GM08714 (cell line): ENCODE measurements around the gene HELZ2.
A peak's percentile ranks its signal among the peaks of the same experiment; 100 is the strongest.
"Not testable (repeated sequence)": the region's sequence is repeated elsewhere in the genome, so short reads cannot be mapped to it uniquely, and the experiment has no call there.

ENCODE experiments used
- H3K4me3 ChIP-seq: fragments of 200-500 bp; sonication (Bioruptor generic); 2 replicates; pipeline ENCODE4 v1.5.1; 2014; ENCODE audit warnings: mild to moderate bottlenecking, low read length, inconsistent platforms
- ZNF274 ChIP-seq: IDR thresholded peaks from 2 replicates; pipeline ENCODE4 v1.6.1; 2012; ENCODE audit warnings: mild to moderate bottlenecking, low read depth, low read length

Gene HELZ2

DNA sequence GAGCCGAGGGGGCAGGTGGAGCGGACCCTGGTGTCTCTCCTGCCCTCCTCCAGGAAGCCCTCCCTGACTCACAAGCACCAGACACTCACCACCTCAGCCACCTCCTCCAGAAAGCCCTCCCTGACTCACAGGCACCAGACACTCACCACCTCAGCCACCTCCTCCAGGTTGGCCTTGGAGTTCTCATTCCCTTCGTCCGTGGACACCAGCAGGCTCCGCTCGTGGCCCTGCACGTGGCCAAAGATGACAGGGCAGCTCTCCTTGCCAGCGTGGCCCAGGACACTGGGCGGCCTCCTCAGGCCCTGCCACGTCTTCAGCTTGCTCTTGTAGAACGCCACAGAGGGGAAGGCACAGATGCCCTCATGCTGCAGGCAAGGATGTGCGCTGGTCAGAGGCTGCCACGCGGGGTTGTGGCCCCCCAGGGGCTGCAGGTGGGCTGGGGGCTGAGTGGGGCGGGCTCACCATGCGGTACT lies 13.7 kb downstream of the HELZ2 start:
- no peak for TF ChIP-seq ZNF274
- no peak overlapping the region for H3K4me3 ChIP-seq

- H3K4me3 ChIP-seq: not testable (repeated sequence)
Measured at GRCh38 chr20:63559485-63560332, 14.3 kb downstream of the HELZ2 start.

GRCh38 chr20:63558804-63559484 lies 15.1 kb downstream of the HELZ2 start:
- no peak overlapping the region for H3K4me3 ChIP-seq
- TF ChIP-seq ZNF274: no peak

- no peak overlapping the region for H3K4me3 ChIP-seq
- no peak for TF ChIP-seq ZNF274
Measured at GRCh38 chr20:63557481-63557891, 16.6 kb downstream of the HELZ2 start.

DNA sequence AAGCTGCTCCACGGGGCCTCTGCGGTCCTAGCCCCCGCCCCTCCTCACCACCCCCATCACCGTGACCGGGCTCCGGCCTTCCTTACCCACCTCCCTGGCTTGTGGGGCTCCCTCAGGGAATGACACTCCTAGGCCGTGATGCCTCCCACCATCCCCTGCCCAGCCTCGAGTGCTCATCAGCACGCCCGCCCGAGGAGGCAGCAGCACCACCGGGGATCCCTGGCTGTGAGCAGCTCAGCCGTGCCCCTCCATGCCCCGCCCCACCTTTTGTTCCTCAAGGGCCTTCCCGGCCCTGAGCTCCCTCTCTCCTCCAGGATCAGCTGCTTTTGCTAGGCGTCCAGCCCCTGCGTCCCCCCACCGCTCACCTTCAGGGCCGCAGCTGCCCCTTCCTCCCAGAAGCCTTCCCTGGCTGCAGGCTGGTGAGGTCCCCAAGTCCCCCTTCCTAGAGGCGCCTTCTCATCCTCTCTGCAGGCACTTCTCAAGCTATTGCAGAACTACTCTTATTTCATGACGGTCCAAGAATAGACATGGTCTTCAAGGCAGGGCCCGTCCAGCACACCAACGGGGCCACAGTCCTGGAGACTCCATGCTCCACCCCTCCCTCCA lies 17.1 kb downstream of the HELZ2 start:
- no peak overlapping the region for H3K4me3 ChIP-seq
- no peak for TF ChIP-seq ZNF274

DNA sequence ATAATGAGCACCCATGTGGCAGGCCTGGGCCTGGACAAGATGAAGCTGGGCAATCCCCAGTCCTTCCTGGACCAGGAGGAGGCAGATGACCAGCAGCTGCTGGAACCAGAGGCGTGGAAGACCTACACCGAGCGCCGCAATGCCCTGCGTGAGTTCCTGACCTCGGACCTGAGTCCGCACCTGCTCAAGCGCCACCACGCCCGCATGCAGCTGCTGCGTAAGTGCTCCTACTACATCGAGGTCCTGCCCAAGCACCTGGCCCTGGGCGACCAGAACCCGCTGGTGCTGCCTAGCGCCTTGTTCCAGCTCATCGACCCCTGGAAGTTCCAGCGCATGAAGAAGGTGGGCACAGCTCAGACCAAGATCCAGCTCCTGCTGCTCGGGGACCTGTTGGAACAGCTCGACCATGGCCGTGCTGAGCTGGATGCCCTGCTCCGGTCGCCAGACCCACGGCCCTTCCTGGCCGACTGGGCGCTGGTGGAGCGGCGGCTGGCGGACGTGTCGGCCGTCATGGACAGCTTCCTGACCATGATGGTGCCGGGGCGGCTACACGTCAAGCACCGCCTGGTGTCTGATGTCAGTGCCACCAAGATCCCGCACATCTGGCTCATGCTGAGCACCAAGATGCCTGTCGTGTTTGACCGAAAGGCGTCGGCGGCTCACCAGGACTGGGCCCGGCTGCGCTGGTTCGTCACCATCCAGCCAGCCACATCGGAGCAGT lies 18.2 kb downstream of the HELZ2 start:
- TF ChIP-seq ZNF274: no peak
- H3K4me3 ChIP-seq: no peak overlapping the region

DNA sequence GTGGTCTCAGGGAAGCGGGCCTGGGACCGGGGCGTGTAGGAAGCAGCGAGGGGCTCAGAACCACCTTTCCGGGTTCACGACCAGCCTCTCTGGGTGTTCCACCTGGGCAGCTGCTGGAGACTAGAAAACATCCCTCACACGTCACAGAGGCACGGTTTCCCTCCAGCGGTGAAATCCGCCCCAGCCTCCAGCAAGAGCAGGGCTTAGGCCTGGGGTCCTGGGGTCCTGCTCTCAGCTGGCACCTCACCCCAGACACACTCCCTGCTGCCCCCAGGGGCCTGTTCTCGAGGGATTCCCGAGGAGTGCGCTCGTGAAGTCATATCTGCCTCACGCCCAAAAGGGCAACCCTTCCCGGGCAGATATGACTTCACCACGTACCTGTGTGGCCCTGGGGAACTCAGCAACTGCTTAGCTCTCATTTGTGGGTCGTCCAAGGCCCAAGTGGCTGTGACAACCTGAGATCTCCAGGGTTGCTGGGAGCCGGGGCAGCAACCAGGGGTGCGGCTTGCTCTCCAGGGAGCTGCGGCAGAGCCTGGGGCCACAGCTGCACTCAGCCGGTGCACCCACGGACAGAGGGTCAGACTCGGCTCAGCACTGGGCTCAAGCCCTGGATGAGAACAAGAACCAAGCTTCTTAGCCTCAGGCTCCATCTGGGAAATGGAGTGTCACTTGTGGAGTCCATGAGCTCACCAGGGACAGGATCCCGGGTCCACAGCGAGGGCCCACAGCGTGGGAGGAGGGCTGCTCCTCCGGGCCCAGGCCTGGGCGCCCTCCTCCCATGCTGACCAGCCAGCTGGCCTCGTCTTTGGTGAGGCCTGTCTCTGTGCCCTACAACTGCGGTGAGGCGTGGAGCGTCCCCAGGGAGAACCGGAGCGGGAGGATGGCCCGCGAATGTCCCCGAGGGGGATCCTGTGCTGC lies 19.4 kb downstream of the HELZ2 start:
- no peak for TF ChIP-seq ZNF274
- H3K4me3 ChIP-seq: no peak overlapping the region

DNA sequence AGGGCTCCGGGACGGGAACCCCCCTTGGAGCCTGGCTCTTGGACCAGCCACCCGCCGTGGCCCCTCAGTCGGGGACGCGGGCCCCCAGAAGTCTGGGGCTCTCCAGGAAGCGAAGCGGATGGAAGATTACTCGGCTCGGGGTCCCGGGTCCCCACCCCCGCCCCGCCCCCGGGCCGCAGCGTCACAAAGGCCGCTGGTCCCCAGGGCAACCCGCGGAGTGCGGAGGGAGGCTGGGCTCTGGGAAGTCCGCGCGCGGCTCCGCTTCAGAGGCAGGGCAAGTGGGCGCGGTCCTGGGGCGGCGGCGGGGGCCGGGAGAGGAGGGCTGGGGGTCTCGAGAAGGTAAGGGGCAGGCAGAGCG lies 20.1 kb downstream of the HELZ2 start, which contains the start of gene FNDC11:
Gene FNDC11, plus strand, starts transcription at position 227 of the 358 bp plus-strand sequence. CDS start 1,505 bp downstream, outside the sequence.
- no peak for TF ChIP-seq ZNF274
- H3K4me3 ChIP-seq: peak within 1 kb of the TSS; percentile 47; the same call in 1 of the 2 replicates

- H3K4me3 ChIP-seq: peak overlapping the region; percentile 47; the same call in 1 of the 2 replicates
- TF ChIP-seq ZNF274: no peak
Measured at GRCh38 chr20:63553251-63553932, 20.6 kb downstream of the HELZ2 start.

DNA sequence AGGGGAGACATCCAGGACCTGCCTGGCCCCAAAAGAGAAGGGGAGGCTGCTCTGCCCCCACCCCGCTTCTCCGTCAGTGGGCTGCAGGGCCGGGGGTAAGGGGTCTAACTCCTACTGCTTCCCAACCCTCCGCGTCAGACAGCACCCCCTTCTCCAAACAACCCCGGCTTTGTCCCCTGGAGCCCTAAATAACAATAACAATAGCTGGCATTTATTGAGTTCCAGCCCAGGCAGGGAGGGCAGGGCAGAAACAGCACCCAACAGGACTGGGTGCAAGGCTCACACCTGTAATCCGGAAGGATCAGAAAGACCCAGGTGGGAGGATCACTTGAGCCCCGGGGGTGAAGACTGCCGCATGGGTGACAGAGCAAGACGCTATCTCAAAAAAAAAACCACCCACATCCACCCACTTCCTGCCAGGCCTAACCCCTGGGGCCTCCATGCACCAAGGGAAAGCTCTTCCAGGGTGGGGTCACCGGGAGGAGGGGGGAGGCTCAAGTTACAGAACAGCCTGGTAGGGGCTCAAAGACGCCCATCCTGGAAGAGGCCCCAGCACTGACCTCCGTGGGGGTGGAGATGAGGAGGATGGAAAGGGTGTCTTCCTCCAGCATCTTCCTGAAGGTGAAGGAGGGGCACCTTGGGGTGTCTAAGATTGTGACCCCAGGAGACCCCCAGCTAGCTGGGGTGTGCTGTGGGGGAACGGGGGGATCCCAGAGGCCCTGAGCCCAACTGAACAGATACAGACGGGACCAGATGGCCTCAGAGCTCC lies 21.4 kb downstream of the HELZ2 start:
- no peak overlapping the region for H3K4me3 ChIP-seq

GRCh38 chr20:63551068-63551467 lies 23.0 kb downstream of the HELZ2 start:
- TF ChIP-seq ZNF274: no peak
- no peak overlapping the region for H3K4me3 ChIP-seq

More for the DNA sequence above, 21.4 kb downstream of the HELZ2 start:
- TF ChIP-seq ZNF274: no peak
